Sigmoid colon (tissue), 4 donors: ENCODE data around the gene PTPRD.

Experiments used
- POLR2A ChIP-seq, 2 donors: fragments of 450-650 bp; IDR thresholded peaks; one replicate each; pipeline ENCODE4 v1.6.1; 2016; ENCODE audit warnings: antibody characterized with exemption in 2 of 2, mild to moderate bottlenecking in 2 of 2, moderate library complexity in 2 of 2
- POLR2AphosphoS5 ChIP-seq, 4 donors: sonication (generic); formaldehyde crosslinking; IDR thresholded peaks; one replicate each; pipeline ENCODE4 v1.6.1; 2017; ENCODE audit warnings: antibody characterized with exemption in 4 of 4
- TF ChIP-seq, protein P1 (sequence below), 4 experiments: fragments of 450-650 bp in 3 of 4; fragments of 200-600 bp in 1 of 4; IDR thresholded peaks; one replicate each; pipeline ENCODE4 v1.5.1; 2016 to 2019; ENCODE audit warnings: antibody characterized with exemption in 4 of 4, mild to moderate bottlenecking in 3 of 4, moderate library complexity in 2 of 4

DNA sequence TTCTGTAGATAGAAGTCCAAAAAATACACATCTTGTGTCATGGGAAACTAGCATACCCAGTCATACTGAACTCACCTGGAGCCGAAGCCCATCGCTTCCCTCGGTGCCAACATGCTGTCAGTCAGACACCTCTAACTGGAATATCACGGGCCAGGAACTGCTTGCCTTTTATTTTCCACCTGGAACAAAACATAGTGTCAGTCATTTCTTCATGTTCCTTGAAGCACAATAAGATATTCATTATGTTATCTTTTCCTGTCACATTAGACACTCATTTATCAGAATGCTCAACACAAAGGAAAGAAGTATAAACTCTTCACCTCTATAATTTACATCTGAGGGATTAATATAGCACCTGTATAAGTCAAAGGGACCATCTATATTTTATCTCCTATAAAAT is 674.4 kb downstream of the PTPRD start:
- no peak for TF ChIP-seq POLR2A (IDR thresholded peaks at IDR 0.05)
- TF ChIP-seq, protein P1, sequence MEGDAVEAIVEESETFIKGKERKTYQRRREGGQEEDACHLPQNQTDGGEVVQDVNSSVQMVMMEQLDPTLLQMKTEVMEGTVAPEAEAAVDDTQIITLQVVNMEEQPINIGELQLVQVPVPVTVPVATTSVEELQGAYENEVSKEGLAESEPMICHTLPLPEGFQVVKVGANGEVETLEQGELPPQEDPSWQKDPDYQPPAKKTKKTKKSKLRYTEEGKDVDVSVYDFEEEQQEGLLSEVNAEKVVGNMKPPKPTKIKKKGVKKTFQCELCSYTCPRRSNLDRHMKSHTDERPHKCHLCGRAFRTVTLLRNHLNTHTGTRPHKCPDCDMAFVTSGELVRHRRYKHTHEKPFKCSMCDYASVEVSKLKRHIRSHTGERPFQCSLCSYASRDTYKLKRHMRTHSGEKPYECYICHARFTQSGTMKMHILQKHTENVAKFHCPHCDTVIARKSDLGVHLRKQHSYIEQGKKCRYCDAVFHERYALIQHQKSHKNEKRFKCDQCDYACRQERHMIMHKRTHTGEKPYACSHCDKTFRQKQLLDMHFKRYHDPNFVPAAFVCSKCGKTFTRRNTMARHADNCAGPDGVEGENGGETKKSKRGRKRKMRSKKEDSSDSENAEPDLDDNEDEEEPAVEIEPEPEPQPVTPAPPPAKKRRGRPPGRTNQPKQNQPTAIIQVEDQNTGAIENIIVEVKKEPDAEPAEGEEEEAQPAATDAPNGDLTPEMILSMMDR (IDR thresholded peaks at IDR 0.05), result no peak
- no peak for TF ChIP-seq POLR2AphosphoS5 (IDR thresholded peaks at IDR 0.05)
